Hindlimb muscle (tissue), 1 donor: Measurements from ENCODE around the gene SH2B2. TPM values are rescaled to one million over a fixed set of nuclear protein-coding genes. Genes with fewer than 3 reads are reported as not detected.
"Not testable (repeated sequence)": the region's sequence is repeated elsewhere in the genome, so short reads cannot be mapped to it uniquely, and the experiment has no call there.

ENCODE experiments used
- DNase-seq: peaks from one replicate; pipeline ENCODE4 v3.0.0-alpha.2; 2013
- polyA plus RNA-seq: library from polyadenylated mRNA; unstranded; fragments of 120-200 nt; gene quantifications from one replicate; pipeline ENCODE4 v1.2.1, GENCODE V29; 2013; ENCODE audit not compliant: insufficient read length

SH2B2 gene
- polyA plus RNA-seq, 1 donor = 22.2 TPM

- not testable (repeated sequence) for DNase-seq
Observed at GRCh38 chr7:102337002-102337401, 50.3 kb downstream of the SH2B2 start.

DNA sequence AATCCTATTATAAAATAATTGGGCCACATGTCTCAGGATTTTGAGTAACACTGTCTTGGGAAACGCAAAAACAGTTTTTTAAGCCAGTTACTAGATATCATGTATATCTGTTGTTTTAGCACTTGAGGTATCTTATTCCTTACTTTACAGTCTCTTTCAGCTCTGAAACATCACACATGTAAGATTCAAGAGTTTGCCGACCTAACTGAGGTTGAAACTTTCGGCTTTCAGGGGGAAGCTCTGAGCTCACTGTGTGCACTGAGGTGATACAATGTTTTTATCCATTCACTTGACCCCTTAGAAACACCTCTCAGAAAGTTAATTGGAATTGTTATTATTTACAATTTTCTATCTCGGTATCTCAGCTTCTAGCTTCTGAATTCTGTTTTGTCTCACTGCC, 50.8 kb downstream of the SH2B2 start:
- DNase-seq = not testable (repeated sequence)

DNA sequence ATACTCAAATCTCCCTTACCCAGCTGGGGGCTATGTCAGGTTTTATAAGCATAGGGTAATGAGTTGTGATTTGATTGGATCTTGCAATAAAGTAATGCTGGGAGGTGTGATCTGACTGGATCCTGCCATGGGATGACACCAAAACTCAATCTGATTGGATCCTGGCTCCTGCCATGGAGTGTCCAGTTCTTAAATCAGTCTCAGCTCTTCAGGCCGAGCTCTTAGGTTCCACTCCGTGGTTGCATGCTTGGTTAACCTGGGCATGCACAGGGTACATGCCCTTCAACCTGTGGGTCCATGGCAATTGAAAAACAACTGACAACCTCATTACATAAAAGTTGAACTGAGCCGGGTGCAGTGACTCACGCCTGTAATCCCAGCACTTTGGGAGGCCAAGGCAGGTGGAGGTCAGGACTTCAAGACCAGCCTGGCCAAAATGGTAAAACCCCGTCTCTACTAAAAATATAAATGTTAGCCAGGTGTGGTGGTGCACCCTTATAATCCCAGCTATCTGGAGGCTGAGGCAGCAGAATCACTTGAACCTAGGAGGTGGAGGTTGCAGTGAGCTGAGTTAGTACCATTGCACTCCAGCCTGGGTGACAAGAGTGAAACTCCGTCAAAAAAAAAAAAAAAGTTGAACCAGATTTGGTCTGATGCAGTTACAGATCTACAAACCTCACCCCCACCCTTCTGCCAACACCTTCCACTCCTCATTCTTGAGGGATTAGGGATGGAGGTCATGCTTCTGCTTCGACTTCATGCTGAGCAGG, 54.1 kb downstream of the SH2B2 start:
- DNase-seq = not testable (repeated sequence)

DNA sequence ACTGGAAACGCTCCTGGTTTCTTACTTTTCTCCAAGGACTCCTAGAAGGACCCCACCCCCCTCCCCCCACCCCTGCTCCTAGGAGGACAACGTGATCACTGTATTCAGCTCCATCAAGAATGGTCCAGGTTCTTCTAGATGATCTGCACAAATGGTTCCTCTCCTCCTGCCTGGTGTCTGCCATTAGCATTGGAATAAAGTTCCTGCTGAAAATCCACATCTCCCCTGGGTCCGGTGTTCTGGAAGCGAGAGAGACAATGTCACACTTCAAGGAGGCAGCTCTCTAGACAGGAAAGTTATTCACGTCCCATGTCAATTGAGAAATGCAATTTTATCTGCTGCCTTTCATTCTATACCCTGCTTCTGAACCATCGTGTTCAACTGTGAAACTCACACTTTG, 60.3 kb downstream of the SH2B2 start:
- not testable (repeated sequence) for DNase-seq

DNA sequence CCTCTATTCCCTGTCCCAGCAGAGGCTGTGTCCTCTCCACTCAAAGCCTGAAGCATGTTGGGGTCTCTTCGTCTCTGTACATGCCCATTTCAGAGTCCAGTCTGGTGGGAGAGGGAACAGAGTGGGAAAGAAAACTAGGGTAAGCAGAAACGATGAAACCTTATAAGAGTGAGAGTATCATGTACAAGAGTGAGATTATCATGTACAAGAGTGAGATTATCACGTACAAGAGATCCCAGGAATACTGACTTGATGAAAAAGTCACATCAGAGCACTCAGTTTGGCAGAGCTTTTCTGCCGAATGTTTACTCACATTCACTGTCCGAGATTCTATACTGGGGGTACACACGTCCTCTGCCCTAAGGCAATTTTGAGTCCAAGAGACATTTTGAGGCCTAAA, 69.7 kb downstream of the SH2B2 start, which contains the start of gene SPDYE6:
Gene SPDYE6, minus strand, starts transcription at position 101 of the 400 bp plus-strand sequence. CDS start 421 bp downstream, outside the sequence.
- not testable (repeated sequence) for DNase-seq

DNA sequence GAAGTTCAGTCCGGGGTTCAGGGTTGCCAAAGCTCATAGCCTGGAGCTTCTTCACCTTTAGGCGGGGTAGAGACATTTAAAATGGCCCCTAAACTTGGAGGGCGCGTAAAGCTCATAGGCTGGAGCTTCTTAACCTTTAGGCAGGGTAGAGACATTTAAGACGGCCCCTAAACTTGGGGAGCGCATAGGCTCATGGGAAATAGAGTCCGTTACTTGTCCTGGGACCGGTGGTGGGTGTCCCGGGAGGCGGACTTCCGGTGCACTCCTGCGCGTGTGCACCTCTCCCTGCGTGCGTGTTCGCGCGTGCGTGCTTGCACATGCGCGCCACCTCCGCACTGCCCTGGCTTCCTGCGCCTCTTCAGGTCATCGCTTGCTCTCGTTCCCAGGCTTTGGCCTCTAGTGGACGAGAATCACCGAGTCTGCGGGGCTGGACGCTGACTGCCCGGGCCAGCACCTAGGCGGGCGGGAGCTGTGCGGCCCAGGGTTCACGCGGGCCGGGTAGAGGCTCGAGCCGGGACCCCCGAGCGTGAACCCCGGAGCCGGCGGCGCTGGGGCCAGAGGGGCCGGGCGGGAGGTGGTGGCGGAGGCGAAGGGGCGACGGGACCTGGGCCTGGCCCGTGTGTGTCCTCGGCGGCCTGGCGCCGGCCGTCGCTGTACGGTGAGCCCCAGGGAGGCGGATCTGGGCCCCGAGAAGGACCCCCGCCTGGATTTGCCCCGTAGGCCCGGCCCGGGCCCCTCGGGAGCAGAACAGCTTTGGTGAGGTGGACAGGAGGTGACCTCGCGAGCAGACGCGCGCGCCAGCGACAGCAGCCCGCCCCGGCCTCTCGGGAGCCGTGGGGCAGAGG, 77.1 kb downstream of the SH2B2 start:
- DNase-seq = peak; percentile 96

- DNase-seq = not testable (repeated sequence)
Observed at GRCh38 chr7:102364394-102364886, 77.8 kb downstream of the SH2B2 start.

DNA sequence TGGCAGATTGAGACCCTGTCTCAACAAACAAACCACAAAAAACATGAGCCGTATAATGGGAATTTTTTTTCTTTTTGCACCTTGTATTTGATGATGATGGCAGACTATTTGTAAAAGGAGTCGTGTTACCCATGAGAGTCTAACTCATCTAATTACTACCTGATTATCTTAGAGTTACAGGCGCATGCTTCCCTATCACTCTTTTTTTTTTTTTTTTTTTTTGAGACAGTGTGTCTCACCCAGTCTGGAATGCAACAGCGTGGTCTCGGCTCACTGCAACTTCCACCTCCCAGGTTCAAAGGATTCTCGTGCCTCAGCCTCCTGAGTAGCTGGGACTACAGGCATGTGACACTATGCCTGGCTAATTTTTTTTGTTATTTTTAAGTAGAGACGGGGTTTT, 78.7 kb downstream of the SH2B2 start:
- not testable (repeated sequence) for DNase-seq

- not testable (repeated sequence) for DNase-seq
Observed at GRCh38 chr7:102370038-102370437, 83.4 kb downstream of the SH2B2 start.

Other genes with a start within 250 kb of the SH2B2 start
- gene SPDYE6, start 69.6 kb downstream of the SH2B2 start, polyA plus RNA-seq = 11.5 TPM
- 30.6 TPM for gene PRKRIP1, start 109.5 kb downstream of the SH2B2 start, polyA plus RNA-seq
- 10.0 TPM for gene ORAI2, start 146.7 kb downstream of the SH2B2 start, polyA plus RNA-seq
- 8.9 TPM for gene ALKBH4, start 178.0 kb downstream of the SH2B2 start, polyA plus RNA-seq
- gene LRWD1, start 178.1 kb downstream of the SH2B2 start, polyA plus RNA-seq = 11.7 TPM
- gene POLR2J, start 192.1 kb downstream of the SH2B2 start, polyA plus RNA-seq = 33.3 TPM
- 37.1 TPM for gene RASA4B, start 230.9 kb downstream of the SH2B2 start, polyA plus RNA-seq